ENCODE results near the gene SIGLEC8. TPM values are rescaled to one million over a fixed set of nuclear protein-coding genes. Genes with fewer than 3 reads are reported as not detected.

The SIGLEC8 gene
- total RNA-seq, 2 donors from 2014 or later = 0.32 to 0.94 TPM

DNA sequence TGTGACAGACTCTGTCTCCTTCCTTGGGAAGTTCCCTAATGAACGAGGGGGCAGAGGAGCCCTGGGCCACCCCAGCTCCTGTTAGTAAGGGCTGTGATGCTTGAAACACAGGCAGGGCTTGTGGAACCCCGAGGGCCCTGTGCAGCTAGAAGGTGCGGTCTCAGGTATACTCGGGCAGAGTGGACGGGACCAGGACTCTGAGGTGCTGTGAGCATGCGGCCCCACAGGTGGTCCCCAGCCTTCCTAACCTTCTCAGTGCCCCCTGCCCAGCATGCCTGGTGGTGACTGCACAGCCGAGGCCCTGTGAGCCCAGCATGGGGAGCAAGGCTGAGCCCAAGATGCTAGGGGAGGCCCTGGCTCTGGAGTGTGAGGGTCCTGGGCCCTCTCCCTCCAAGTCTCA lies 4.0 kb upstream of the SIGLEC8 start:
- intact Hi-C loops (cut with DNase I) = no loop called here
- no peaks in the 10 kb centered on the region for H3K27me3 ChIP-seq
- H3K4me3 ChIP-seq = no peak overlapping the region
- H3K27ac ChIP-seq = no peak overlapping the region
- H3K9me3 ChIP-seq = no peaks in the 10 kb centered on the region
- H3K9ac ChIP-seq (ENCODE audit: low read depth in 2 of 2, low read length in 2 of 2) = no peak overlapping the region
- TF ChIP-seq, protein P1, sequence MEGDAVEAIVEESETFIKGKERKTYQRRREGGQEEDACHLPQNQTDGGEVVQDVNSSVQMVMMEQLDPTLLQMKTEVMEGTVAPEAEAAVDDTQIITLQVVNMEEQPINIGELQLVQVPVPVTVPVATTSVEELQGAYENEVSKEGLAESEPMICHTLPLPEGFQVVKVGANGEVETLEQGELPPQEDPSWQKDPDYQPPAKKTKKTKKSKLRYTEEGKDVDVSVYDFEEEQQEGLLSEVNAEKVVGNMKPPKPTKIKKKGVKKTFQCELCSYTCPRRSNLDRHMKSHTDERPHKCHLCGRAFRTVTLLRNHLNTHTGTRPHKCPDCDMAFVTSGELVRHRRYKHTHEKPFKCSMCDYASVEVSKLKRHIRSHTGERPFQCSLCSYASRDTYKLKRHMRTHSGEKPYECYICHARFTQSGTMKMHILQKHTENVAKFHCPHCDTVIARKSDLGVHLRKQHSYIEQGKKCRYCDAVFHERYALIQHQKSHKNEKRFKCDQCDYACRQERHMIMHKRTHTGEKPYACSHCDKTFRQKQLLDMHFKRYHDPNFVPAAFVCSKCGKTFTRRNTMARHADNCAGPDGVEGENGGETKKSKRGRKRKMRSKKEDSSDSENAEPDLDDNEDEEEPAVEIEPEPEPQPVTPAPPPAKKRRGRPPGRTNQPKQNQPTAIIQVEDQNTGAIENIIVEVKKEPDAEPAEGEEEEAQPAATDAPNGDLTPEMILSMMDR (IDR thresholded peaks at IDR 0.05) = no peak
- DNase-seq = no peak
- no peaks in the 10 kb centered on the region for H3K36me3 ChIP-seq
- no peaks in the 10 kb centered on the region for H3K4me1 ChIP-seq

- no peak for DNase-seq
- H3K4me1 ChIP-seq = no peaks in the 10 kb centered on the region
- H3K27me3 ChIP-seq = no peaks in the 10 kb centered on the region
- no peaks in the 10 kb centered on the region for H3K9me3 ChIP-seq
- H3K27ac ChIP-seq = no peak overlapping the region
- intact Hi-C loops (cut with DNase I) = no loop called here
- H3K36me3 ChIP-seq = no peaks in the 10 kb centered on the region
- TF ChIP-seq, protein P1 (IDR thresholded peaks at IDR 0.05) = no peak
- no peak overlapping the region for H3K4me3 ChIP-seq
- H3K9ac ChIP-seq (ENCODE audit: low read depth in 2 of 2, low read length in 2 of 2) = no peak overlapping the region
Observed at GRCh38 chr19:51461723-51462161, 3.5 kb upstream of the SIGLEC8 start.

- no peak for DNase-seq
- TF ChIP-seq, protein P1 (IDR thresholded peaks at IDR 0.05) = no peak
- Histone ChIP-seq H3K36me3 (no peaks in the 10 kb centered on the region), H3K27ac (no peak overlapping the region), H3K4me3 (no peak overlapping the region), H3K27me3 (no peaks in the 10 kb centered on the region), H3K4me1 (no peaks in the 10 kb centered on the region), H3K9ac (ENCODE audit: low read depth in 2 of 2, low read length in 2 of 2) (no peak overlapping the region), H3K9me3 (no peaks in the 10 kb centered on the region)
- intact Hi-C loops (cut with DNase I) = no loop called here
Observed at GRCh38 chr19:51460164-51460992, 2.1 kb upstream of the SIGLEC8 start.

- H3K27me3 ChIP-seq = no peaks in the 10 kb centered on the region
- TF ChIP-seq, protein P1 (IDR thresholded peaks at IDR 0.05) = no peak
Observed at GRCh38 chr19:51458899-51459505, 748 bp upstream of the SIGLEC8 start.

GRCh38 chr19:51457351-51458013 lies 772 bp downstream of the SIGLEC8 start:
- DNase-seq = no peak
- H3K9me3 ChIP-seq = no peaks in the 10 kb centered on the region
- TF ChIP-seq, protein P1 (IDR thresholded peaks at IDR 0.05) = no peak
- intact Hi-C loops (cut with DNase I) = no loop called here
- no peak overlapping the region for H3K4me3 ChIP-seq
- H3K36me3 ChIP-seq = no peaks in the 10 kb centered on the region
- H3K4me1 ChIP-seq = no peaks in the 10 kb centered on the region
- H3K27me3 ChIP-seq = no peaks in the 10 kb centered on the region
- H3K9ac ChIP-seq (ENCODE audit: low read depth in 2 of 2, low read length in 2 of 2) = no peak overlapping the region
- no peak overlapping the region for H3K27ac ChIP-seq

More at GRCh38 chr19:51458899-51459505, 748 bp upstream of the SIGLEC8 start:
- H3K4me1 ChIP-seq = no peaks in the 10 kb centered on the region
- intact Hi-C loops (cut with DNase I) = no loop called here
- no peak for DNase-seq
- no peaks in the 10 kb centered on the region for H3K9me3 ChIP-seq
- H3K36me3 ChIP-seq = no peaks in the 10 kb centered on the region
- no peak overlapping the region for H3K27ac ChIP-seq
- no peak overlapping the region for H3K4me3 ChIP-seq
- no peak overlapping the region for H3K9ac ChIP-seq (ENCODE audit: low read depth in 2 of 2, low read length in 2 of 2)

Data from colonic mucosa (tissue), 4 donors.